Measurements from ENCODE around the gene PON3. TPM values are rescaled to one million over a fixed set of nuclear protein-coding genes. Genes with fewer than 3 reads are reported as not detected.

PON3 gene
- total and polyA plus RNA-seq, 2 of the 13 experiments (the other 11 are each of a cell fraction or from before 2014, with no cell fraction given) = 23.6 to 37.8 TPM

DNA sequence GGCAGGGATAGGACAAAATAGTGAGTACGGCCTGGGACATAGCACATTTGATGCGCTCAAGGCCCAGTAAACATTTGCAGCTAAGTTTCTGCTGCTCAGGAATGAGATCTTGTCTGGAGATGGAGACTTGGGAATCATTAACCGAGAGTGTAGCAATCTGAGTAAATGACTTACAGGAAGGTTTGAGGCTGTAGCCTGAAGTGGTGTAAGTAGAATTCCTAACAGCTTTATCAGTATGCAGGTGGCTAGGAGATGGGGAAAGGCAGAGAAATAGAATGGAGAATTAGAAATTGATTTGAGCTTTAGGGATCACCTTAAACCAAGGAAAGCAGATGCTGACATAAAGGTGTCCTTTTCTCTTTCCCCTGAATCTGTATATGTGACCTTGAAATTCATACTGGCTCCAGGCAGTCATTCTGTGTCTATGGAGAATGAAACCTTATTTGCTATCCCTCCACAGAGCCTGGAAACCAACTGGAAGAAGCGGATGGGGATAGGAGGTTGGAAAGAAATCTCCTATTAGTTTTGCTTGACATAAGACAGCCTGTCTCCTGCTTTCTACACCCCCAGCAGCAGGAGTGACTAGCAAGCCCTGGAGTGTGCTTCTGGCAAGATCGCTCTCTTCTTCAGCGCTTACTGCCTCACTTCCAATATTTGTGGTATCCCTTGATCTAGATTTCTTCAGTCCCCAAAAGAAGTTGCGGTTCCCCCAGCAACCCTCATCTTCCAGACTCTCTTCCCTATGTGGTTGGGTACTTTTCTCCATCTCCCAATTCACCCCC is 45.1 kb upstream of the PON3 start (continued):
- TF ChIP-seq XRCC5 (optimal IDR thresholded peaks at IDR 0.05; ENCODE audit: low read length) = no peak
- TF ChIP-seq, protein P1, sequence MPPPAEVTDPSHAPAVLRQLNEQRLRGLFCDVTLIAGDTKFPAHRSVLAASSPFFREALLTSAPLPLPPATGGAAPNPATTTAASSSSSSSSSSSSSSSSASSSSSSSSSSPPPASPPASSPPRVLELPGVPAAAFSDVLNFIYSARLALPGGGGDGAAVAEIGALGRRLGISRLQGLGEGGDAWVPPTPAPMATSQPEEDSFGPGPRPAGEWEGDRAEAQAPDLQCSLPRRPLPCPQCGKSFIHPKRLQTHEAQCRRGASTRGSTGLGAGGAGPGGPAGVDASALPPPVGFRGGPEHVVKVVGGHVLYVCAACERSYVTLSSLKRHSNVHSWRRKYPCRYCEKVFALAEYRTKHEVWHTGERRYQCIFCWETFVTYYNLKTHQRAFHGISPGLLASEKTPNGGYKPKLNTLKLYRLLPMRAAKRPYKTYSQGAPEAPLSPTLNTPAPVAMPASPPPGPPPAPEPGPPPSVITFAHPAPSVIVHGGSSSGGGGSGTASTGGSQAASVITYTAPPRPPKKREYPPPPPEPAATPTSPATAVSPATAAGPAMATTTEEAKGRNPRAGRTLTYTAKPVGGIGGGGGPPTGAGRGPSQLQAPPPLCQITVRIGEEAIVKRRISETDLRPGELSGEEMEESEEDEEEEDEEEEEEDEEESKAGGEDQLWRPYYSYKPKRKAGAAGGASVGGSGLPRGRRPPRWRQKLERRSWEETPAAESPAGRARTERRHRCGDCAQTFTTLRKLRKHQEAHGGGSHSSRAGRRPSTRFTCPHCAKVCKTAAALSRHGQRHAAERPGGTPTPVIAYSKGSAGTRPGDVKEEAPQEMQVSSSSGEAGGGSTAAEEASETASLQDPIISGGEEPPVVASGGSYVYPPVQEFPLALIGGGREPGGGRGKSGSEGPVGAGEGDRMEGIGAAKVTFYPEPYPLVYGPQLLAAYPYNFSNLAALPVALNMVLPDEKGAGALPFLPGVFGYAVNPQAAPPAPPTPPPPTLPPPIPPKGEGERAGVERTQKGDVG (CRISPR knock-in tag; IDR thresholded peaks at IDR 0.05; ENCODE audit: borderline replicate concordance) = no peak
- TF ChIP-seq NFYB (CRISPR knock-in tag; IDR thresholded peaks at IDR 0.05) = no peak
- no peak for TF ChIP-seq ZNF354B (CRISPR knock-in tag; IDR thresholded peaks at IDR 0.05)
- TF ChIP-seq ISL2 (CRISPR knock-in tag; IDR thresholded peaks at IDR 0.05) = no peak; the same call in none of the 2 replicates
- TF ChIP-seq PITX1 (CRISPR knock-in tag; IDR thresholded peaks at IDR 0.05) = 0 out of 2 replicates have a peak, but pooled peaks have one; percentile 22
- TF ChIP-seq ZNF780A (CRISPR knock-in tag; IDR thresholded peaks at IDR 0.05) = no peak
- no peak for TF ChIP-seq IRX3 (CRISPR knock-in tag; IDR thresholded peaks at IDR 0.05; ENCODE audit: borderline replicate concordance, low read depth)
- no peak for TF ChIP-seq ZNF879 (CRISPR knock-in tag; IDR thresholded peaks at IDR 0.05)
- no peak for TF ChIP-seq ZNF337 (CRISPR knock-in tag; IDR thresholded peaks at IDR 0.05; ENCODE audit: borderline replicate concordance, low read depth)
- TF ChIP-seq IKZF4 (CRISPR knock-in tag; IDR thresholded peaks at IDR 0.05; ENCODE audit: borderline replicate concordance, low read depth, not compliant biosample characterization) = no peak
- TF ChIP-seq, protein P2, sequence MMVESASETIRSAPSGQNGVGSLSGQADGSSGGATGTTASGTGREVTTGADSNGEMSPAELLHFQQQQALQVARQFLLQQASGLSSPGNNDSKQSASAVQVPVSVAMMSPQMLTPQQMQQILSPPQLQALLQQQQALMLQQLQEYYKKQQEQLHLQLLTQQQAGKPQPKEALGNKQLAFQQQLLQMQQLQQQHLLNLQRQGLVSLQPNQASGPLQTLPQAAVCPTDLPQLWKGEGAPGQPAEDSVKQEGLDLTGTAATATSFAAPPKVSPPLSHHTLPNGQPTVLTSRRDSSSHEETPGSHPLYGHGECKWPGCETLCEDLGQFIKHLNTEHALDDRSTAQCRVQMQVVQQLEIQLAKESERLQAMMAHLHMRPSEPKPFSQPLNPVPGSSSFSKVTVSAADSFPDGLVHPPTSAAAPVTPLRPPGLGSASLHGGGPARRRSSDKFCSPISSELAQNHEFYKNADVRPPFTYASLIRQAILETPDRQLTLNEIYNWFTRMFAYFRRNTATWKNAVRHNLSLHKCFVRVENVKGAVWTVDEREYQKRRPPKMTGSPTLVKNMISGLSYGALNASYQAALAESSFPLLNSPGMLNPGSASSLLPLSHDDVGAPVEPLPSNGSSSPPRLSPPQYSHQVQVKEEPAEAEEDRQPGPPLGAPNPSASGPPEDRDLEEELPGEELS (CRISPR knock-in tag; IDR thresholded peaks at IDR 0.05) = peak; percentile 61
- TF ChIP-seq, protein P3, sequence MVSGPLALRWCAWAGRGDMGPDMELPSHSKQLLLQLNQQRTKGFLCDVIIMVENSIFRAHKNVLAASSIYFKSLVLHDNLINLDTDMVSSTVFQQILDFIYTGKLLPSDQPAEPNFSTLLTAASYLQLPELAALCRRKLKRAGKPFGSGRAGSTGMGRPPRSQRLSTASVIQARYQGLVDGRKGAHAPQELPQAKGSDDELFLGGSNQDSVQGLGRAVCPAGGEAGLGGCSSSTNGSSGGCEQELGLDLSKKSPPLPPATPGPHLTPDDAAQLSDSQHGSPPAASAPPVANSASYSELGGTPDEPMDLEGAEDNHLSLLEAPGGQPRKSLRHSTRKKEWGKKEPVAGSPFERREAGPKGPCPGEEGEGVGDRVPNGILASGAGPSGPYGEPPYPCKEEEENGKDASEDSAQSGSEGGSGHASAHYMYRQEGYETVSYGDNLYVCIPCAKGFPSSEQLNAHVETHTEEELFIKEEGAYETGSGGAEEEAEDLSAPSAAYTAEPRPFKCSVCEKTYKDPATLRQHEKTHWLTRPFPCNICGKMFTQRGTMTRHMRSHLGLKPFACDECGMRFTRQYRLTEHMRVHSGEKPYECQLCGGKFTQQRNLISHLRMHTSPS (CRISPR knock-in tag; IDR thresholded peaks at IDR 0.05; ENCODE audit: low read depth) = no peak
- 0 out of 2 replicates have a peak, but pooled peaks have one; percentile 22 for TF ChIP-seq SOX5 (CRISPR knock-in tag; IDR thresholded peaks at IDR 0.05; ENCODE audit: borderline replicate concordance)
- no peak; the same call in 1 of the 2 replicates for TF ChIP-seq ZNF264 (CRISPR knock-in tag; IDR thresholded peaks at IDR 0.05)
- no peak for TF ChIP-seq RNF2 (conservative IDR thresholded peaks at IDR 0.05; ENCODE audit: low read depth)
- TF ChIP-seq, protein P4, sequence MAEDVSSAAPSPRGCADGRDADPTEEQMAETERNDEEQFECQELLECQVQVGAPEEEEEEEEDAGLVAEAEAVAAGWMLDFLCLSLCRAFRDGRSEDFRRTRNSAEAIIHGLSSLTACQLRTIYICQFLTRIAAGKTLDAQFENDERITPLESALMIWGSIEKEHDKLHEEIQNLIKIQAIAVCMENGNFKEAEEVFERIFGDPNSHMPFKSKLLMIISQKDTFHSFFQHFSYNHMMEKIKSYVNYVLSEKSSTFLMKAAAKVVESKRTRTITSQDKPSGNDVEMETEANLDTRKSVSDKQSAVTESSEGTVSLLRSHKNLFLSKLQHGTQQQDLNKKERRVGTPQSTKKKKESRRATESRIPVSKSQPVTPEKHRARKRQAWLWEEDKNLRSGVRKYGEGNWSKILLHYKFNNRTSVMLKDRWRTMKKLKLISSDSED (CRISPR knock-in tag; IDR thresholded peaks at IDR 0.05) = no peak

All from HepG2 (cell line).